ENCODE results near the gene UST.

DNA sequence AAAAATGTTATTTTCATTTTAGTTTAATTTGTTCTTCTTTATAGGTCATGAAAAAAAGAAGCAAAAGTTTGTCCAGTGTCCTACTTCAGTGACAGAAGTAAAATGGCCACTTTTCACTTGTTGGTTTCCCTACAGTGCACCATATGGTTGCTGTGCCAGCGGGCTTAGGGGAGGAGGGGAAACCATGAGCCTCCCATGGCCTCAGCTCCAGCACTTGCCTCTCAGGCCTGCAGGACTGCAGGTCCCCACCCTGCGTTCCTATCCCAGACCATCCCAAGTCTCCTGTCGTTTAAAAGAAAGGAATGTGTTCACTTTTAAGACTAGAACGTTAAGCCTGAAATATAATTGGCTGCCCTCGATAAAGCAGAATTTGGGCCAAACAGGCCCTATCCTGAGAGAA is 360.7 kb downstream of the UST start:
- TF ChIP-seq ZNF274 (IDR thresholded peaks at IDR 0.05; ENCODE audit: low read depth, low read length) (no peak), YY1 (IDR thresholded peaks at IDR 0.05; ENCODE audit: insufficient read depth, insufficient read length) (no peak), SUZ12 (IDR thresholded peaks at IDR 0.05; ENCODE audit: extremely low read depth, insufficient read depth, insufficient read length) (no peak)

Data from NT2/D1 (cell line).